Measurements from ENCODE around the gene PLSCR1. TPM values are rescaled to one million over a fixed set of nuclear protein-coding genes. Genes with fewer than 3 reads are reported as not detected.
"Not testable (repeated sequence)": the region's sequence is repeated elsewhere in the genome, so short reads cannot be mapped to it uniquely, and the experiment has no call there.

PLSCR1 gene
- polyA plus RNA-seq, 2 of the 4 experiments (the other 2 are of a cell fraction), result 37.1 to 54.4 TPM

DNA sequence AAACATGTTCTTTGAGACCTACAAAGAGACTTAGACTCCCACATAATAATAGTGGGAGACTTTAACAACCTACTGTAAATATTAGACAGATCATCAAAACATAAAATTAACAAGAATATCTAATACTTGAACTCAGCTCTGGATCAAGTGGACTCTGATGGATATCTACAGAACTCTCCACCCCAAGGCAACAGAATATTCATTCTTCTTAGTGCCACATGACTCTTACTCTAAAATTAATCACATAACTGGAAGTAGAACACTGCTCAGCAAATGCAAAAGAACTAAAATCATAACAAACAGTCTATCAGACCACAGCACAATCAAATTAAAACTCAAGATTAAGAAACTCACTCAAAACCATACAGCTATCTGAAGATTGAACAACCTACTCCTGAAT lies 59.1 kb downstream of the PLSCR1 start:
- no peak for TF ChIP-seq RFX5 (IDR thresholded peaks at IDR 0.05)
- no peak for TF ChIP-seq EP300 (IDR thresholded peaks at IDR 0.05)
- TF ChIP-seq E2F6 (IDR thresholded peaks at IDR 0.05; ENCODE audit: borderline replicate concordance, low read depth), result no peak
- no peak for TF ChIP-seq ESRRA (IDR thresholded peaks at IDR 0.05; ENCODE audit: borderline replicate concordance, low read length)
- TF ChIP-seq CHD4 (IDR thresholded peaks at IDR 0.05; ENCODE audit: borderline replicate concordance), result no peak
- no peak for TF ChIP-seq ZSCAN20 (CRISPR knock-in tag; IDR thresholded peaks at IDR 0.05)
- TF ChIP-seq MAZ (IDR thresholded peaks at IDR 0.05; ENCODE audit: borderline replicate concordance, low read depth, low read length), result no peak
- no peak for TF ChIP-seq JUN (IDR thresholded peaks at IDR 0.05)
- no peak overlapping the region for H3K4me2 ChIP-seq
- no peak for ATAC-seq
- H3K4me1 ChIP-seq, result no peaks in the 10 kb centered on the region
- no peak overlapping the region for H3K4me3 ChIP-seq
- H3K9me3 ChIP-seq, result peaks cover 5% of the 10 kb centered on the region; the same call in 1 of the 3 replicates
- CTCF ChIA-PET, result interaction anchor here (1.2 kb wide), 1 partner anchor 92 kb away, joined by 3 read pairs; no protein-coding TSS in a partner anchor
- POLR2A ChIA-PET, result no interaction called here
- DNase-seq (ENCODE audit: low read depth in 1 of 2, low spot score in 1 of 2), result no peak
- FAIRE-seq, result no peak
- no peak overlapping the region for H3K27ac ChIP-seq

DNA sequence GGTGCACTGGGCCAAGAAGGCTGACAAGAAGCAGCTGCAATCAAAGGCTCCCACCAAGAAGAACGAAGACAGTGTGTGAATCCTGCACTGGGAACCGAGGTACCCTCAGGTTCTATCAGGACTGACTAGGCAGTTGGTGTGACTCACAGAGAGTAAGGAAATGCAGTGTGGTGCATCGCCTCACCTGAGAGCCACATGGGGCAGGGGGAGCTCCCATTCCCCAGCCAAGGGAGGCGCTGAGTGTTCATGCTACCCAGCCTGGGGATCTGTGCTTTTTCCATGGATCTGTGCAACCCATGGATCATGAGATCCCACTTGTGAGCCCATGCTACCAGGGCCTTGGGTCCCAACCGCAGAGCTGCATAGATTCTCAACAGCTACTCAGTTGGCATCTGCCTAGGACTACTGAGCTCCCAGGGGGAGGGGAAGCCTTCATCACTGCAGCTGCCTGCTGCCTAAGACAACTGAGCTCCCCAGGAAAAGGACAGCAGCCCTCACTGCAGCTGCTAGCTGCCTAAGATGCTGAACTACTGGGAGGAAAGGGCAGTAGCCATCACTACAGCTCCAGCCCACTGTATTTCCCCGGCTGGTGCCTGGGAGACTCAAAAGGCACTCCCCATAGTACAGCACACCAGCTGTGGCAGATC lies 68.2 kb downstream of the PLSCR1 start:
- Histone ChIP-seq H3K27ac (no peak overlapping the region), H3K9me3 (no peaks in the 10 kb centered on the region), H3K4me3 (no peak overlapping the region), H3K4me2 (no peak overlapping the region), H3K4me1 (no peaks in the 10 kb centered on the region)
- POLR2A ChIA-PET, result no interaction called here
- no peak for FAIRE-seq
- TF ChIP-seq EHF (CRISPR knock-in tag; IDR thresholded peaks at IDR 0.05) (no peak), SMC3 (IDR thresholded peaks at IDR 0.05) (no peak), POLR2AphosphoS2 (conservative IDR thresholded peaks at IDR 0.05; ENCODE audit: low read length) (no peak), POLR2A (IDR thresholded peaks at IDR 0.05; ENCODE audit: low read length) (no peak), USF2 (IDR thresholded peaks at IDR 0.05) (no peak)
- TF ChIP-seq, protein P1, sequence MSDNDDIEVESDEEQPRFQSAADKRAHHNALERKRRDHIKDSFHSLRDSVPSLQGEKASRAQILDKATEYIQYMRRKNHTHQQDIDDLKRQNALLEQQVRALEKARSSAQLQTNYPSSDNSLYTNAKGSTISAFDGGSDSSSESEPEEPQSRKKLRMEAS (IDR thresholded peaks at IDR 0.05), result no peak
- no peak for ATAC-seq
- DNase-seq (ENCODE audit: low read depth in 1 of 2, low spot score in 1 of 2), result no peak
- CTCF ChIA-PET, result interaction anchor here (0.9 to 1.3 kb wide), 2 partner anchors 24 to 149 kb away, joined by 3 read pairs; no protein-coding TSS in a partner anchor
- 67% methylated on average over 6 of the region's 6 CpGs for WGBS (ENCODE audit: missing lambda C conversion rate)

DNA sequence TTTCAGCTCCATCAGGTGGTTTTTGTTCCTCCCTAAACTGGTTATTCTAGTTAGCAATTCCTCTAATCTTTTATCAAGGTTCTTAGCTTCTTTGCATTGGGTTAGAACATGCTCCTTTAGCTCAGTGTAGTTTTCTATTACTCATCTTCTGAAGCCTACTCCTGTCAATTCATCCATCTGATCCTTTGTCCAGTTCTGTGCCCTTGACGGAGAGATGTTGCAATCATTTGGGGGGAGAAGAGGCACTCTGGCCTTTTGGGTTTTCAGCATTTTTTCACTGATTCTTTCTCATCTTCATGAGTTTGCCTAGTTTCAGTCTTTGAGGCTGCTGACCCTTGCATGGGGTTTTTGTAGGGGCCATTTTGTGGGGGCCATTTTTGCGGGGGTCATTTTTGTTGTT lies 69.4 kb downstream of the PLSCR1 start:
- 77% methylated on average over 2 of the region's 2 CpGs for WGBS (ENCODE audit: missing lambda C conversion rate)
- H3K4me3 ChIP-seq; DNase-seq (ENCODE audit: low read depth in 1 of 2, low spot score in 1 of 2); H3K4me2 ChIP-seq; H3K9me3 ChIP-seq; H3K27ac ChIP-seq; FAIRE-seq; POLR2A ChIA-PET; ATAC-seq; CTCF ChIA-PET; H3K4me1 ChIP-seq: not testable (repeated sequence)

DNA sequence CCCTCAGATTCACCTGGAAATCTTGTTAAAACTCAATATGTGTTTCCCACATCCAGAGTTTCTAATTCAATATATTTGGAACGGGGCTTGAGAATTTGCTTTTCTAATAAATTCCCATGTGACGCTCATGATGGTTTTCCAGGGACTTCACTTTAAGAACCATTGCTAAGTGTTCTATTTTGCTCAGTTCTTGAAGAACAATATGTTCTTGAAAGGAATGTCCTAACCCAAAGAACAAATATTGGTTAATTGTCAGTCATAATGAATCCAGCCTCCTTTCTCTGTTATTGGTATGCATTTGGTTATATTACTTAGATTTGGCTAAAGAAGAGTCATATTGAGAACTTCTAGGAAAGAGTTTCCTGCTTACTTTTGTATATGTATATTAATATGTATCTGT lies 70.7 kb downstream of the PLSCR1 start:
- no peak overlapping the region for H3K4me3 ChIP-seq
- H3K4me2 ChIP-seq, result no peak overlapping the region
- WGBS (ENCODE audit: missing lambda C conversion rate), result 95% methylated on average over 2 of the region's 2 CpGs
- FAIRE-seq, result no peak
- ATAC-seq, result no peak
- TF ChIP-seq GATA3 (IDR thresholded peaks at IDR 0.05; ENCODE audit: borderline replicate concordance) (no peak), ZNF302 (CRISPR knock-in tag; IDR thresholded peaks at IDR 0.05) (no peak), KDM5A (IDR thresholded peaks at IDR 0.05) (no peak), ZC3H11A (IDR thresholded peaks at IDR 0.05) (no peak), PBX3 (IDR thresholded peaks at IDR 0.05) (no peak), CBX8 (IDR thresholded peaks at IDR 0.05) (no peak), FOSL2 (IDR thresholded peaks at IDR 0.05) (no peak), FOSL2 (CRISPR knock-in tag; IDR thresholded peaks at IDR 0.05) (no peak), HOXB5 (CRISPR knock-in tag; IDR thresholded peaks at IDR 0.05) (no peak), HDAC2 (IDR thresholded peaks at IDR 0.05) (no peak), HOXA7 (CRISPR knock-in tag; IDR thresholded peaks at IDR 0.05) (no peak), JUN (IDR thresholded peaks at IDR 0.05) (no peak), MAFK (IDR thresholded peaks at IDR 0.05; ENCODE audit: partially characterized antibody) (no peak)
- TF ChIP-seq, protein P2, sequence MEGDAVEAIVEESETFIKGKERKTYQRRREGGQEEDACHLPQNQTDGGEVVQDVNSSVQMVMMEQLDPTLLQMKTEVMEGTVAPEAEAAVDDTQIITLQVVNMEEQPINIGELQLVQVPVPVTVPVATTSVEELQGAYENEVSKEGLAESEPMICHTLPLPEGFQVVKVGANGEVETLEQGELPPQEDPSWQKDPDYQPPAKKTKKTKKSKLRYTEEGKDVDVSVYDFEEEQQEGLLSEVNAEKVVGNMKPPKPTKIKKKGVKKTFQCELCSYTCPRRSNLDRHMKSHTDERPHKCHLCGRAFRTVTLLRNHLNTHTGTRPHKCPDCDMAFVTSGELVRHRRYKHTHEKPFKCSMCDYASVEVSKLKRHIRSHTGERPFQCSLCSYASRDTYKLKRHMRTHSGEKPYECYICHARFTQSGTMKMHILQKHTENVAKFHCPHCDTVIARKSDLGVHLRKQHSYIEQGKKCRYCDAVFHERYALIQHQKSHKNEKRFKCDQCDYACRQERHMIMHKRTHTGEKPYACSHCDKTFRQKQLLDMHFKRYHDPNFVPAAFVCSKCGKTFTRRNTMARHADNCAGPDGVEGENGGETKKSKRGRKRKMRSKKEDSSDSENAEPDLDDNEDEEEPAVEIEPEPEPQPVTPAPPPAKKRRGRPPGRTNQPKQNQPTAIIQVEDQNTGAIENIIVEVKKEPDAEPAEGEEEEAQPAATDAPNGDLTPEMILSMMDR (IDR thresholded peaks at IDR 0.05), result no peak
- TF ChIP-seq, protein P3, sequence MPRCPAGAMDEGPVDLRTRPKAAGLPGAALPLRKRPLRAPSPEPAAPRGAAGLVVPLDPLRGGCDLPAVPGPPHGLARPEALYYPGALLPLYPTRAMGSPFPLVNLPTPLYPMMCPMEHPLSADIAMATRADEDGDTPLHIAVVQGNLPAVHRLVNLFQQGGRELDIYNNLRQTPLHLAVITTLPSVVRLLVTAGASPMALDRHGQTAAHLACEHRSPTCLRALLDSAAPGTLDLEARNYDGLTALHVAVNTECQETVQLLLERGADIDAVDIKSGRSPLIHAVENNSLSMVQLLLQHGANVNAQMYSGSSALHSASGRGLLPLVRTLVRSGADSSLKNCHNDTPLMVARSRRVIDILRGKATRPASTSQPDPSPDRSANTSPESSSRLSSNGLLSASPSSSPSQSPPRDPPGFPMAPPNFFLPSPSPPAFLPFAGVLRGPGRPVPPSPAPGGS (IDR thresholded peaks at IDR 0.05), result no peak
- DNase-seq (ENCODE audit: low read depth in 1 of 2, low spot score in 1 of 2), result no peak
- ChIA-PET CTCF (no interaction called here), POLR2A (no interaction called here)
- H3K9me3 ChIP-seq, result no peaks in the 10 kb centered on the region
- H3K4me1 ChIP-seq, result peaks cover 10% of the 10 kb centered on the region; the same call in 2 of the 3 replicates
- H3K27ac ChIP-seq, result no peak overlapping the region; a peak in 1 of 6 replicates

Measured in A549 (cell line).